Femur (tissue), 1 donor: ENCODE measurements around the gene IL12A.

Source experiments
- DNase-seq: peaks from one replicate; pipeline ENCODE4 v3.0.0-alpha.2; 2017

The IL12A gene

GRCh38 chr3:159991591-159991990, 3.0 kb downstream of the IL12A start:
- DNase-seq = no peak

GRCh38 chr3:159992589-159992988, 4.0 kb downstream of the IL12A start:
- DNase-seq = no peak

GRCh38 chr3:159994182-159994581, 5.5 kb downstream of the IL12A start:
- DNase-seq = no peak

- no peak for DNase-seq
Measured at GRCh38 chr3:159995091-159995490, 6.5 kb downstream of the IL12A start.

- no peak for DNase-seq
Measured at GRCh38 chr3:159996018-159996417, 7.4 kb downstream of the IL12A start.

- no peak for DNase-seq
Measured at GRCh38 chr3:159996959-159997358, 8.3 kb downstream of the IL12A start.

GRCh38 chr3:160001148-160001760, 12.6 kb downstream of the IL12A start:
- DNase-seq = no peak

GRCh38 chr3:160001850-160002623, 13.4 kb downstream of the IL12A start:
- no peak for DNase-seq

- peak; percentile 32 for DNase-seq
Measured at GRCh38 chr3:160003520-160004128, 15.0 kb downstream of the IL12A start.

GRCh38 chr3:160005004-160005403, 16.4 kb downstream of the IL12A start:
- DNase-seq = no peak

GRCh38 chr3:160006282-160007163, 17.9 kb downstream of the IL12A start:
- DNase-seq = peak; percentile 56

- DNase-seq = no peak
Measured at GRCh38 chr3:160008961-160009360, 20.3 kb downstream of the IL12A start.

- no peak for DNase-seq
Measured at GRCh38 chr3:160009525-160009924, 20.9 kb downstream of the IL12A start.

- no peak for DNase-seq
Measured at GRCh38 chr3:160010578-160010977, 21.9 kb downstream of the IL12A start.

GRCh38 chr3:160012108-160012507, 23.5 kb downstream of the IL12A start:
- no peak for DNase-seq

- no peak for DNase-seq
Measured at GRCh38 chr3:160016972-160017371, 28.3 kb downstream of the IL12A start.

- DNase-seq = no peak
Measured at GRCh38 chr3:160018959-160019358, 30.3 kb downstream of the IL12A start.

- DNase-seq = no peak
Measured at GRCh38 chr3:160020057-160020711, 31.5 kb downstream of the IL12A start.

GRCh38 chr3:160022068-160022467, 33.4 kb downstream of the IL12A start:
- DNase-seq = no peak

- DNase-seq = no peak
Measured at GRCh38 chr3:160023476-160023875, 34.8 kb downstream of the IL12A start.

- DNase-seq = no peak
Measured at GRCh38 chr3:160027541-160028195, 39.0 kb downstream of the IL12A start.

- DNase-seq = no peak
Measured at GRCh38 chr3:160035757-160036156, 47.1 kb downstream of the IL12A start.
